Activated naive CD4-positive, alpha-beta T cell treated with anti-CD3 and anti-CD28 coated beads, Interleukin-2, amount 50 U/mL, for 16 hours (primary cell): ENCODE results near the gene MAL.
A peak's percentile ranks its signal among the peaks of the same experiment; 100 is the strongest.
"Not testable (repeated sequence)": the region's sequence is repeated elsewhere in the genome, so short reads cannot be mapped to it uniquely, and the experiment has no call there.

Source experiments
- DNase-seq: peaks from one replicate; pipeline ENCODE4 v3.0.0-alpha.2; 2020

MAL gene

GRCh38 chr2:95063086-95063958 lies 37.8 kb downstream of the MAL start:
- DNase-seq, result peak; percentile 0

DNA sequence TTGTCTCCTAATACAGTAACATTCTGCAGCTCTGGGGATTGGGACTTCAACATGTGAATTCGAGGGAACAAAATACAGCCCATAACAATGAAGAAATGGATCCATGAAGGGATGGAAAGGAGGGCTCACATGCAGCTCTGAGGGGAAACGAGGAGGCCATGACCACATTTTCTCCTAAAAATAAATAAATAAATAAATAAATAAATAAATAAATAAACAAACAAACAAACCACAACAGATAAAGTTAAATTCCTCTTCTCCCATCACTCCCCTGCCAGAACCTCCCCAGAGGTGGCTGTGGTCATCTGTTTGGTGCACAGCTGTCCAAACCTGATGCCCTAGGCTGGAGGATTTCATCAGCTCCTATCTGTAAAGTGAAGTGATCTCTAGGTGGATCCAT lies 42.7 kb downstream of the MAL start:
- no peak for DNase-seq

GRCh38 chr2:95069465-95069864 lies 44.0 kb downstream of the MAL start:
- no peak for DNase-seq

DNA sequence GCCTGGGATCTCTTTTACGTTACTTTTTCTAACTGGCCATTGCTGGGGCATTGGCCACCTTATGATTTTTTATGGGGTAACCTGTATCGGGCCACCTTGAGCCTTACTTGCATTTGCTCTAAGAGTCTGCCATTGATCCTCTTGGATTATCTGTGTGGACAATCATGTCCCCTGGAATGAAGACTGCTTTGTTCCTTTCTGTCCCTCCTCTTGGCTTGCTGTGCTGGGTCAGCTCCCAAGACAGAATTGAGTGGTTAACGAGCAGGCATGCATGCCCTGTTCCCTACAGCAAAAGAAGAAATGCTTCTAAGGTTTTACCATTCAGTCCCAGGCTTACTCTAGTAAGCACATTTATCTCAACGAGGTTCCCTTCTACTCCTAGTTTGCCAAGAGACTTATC lies 46.3 kb downstream of the MAL start:
- DNase-seq, result no peak

GRCh38 chr2:95072424-95072823 lies 46.9 kb downstream of the MAL start:
- DNase-seq, result no peak

DNA sequence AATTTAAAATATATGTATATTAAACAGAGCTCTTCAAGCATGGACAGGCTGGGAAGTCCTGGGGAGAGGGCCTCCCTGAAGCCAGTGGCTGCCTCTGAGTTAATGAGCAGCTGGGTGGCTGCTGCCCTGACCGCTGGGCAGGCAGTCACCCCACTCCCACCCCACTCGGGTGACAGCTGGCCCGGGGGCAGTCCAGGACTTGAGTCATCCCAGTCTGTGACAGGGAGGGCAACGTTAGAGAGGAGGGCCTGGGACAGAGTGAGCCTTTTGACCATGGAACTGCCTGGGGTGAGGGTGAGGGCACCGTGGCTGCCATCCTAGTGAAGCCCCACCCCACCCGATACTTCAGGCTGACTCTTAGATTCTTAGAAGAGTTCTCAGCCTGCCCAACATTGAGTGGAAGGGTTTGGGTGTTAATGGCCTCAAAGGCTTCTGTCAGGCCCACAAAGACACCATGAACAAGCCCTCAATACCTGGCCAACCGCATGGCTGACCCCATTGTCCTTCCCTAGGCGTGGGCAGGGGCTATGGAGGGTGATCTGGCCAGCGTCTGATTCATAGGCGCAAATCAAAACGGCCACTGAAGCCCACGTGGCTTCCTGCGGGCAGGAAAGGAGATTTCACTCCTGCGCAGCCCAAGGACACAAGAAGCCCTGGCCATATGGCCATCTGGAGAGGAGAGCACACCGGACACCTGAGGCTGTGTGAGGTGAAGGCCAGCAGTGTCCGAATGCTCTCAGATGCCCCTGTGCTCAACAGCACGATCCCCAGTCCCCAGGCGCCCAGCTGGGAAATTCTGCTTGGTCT lies 48.6 kb downstream of the MAL start:
- no peak for DNase-seq

- DNase-seq, result peak; percentile 61
These were observed 49.3 kb downstream of the MAL start for GRCh38 chr2:95074663-95075439.

GRCh38 chr2:95075440-95076132 lies 50.1 kb downstream of the MAL start:
- no peak for DNase-seq

DNA sequence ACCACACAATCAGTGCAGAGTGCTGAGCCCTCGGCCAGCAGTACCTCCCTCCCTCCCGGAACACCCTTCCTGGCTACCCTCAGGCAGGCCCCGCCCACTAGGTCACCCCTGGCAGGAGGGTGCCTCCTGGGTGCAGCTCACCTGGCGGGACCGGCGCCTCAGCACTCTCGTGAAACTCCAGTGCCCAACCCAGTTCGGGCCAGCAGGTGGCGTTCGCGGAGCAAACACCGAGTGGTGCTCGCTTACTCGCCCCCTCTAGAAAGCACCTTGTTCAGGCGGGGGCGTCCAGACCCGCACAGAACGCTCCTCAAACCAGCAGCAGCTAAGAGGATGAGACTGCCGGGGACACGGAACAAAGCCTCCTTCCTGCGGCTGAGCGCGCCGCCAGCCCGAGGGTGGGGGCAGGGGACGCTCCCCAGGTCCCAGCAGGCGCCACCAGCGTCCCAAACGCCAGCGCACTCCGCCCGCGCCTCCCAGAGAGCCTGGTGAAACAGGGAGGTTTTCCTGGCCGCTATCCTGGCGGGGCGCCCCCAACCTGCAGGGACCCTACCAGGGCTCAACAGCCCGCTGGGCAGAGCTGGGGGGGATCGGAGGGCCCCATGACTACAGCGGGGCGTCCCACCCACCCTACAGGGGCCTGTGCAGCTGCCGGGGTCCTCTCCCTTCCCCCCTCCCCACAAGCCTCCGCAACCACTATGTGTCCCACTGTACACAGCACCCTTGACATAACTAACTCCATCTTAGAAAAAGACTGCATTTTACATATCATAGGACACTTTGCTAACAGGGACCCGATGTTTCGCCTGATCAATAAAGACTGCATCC lies 51.4 kb downstream of the MAL start:
- DNase-seq, result peak; percentile 94

- no peak for DNase-seq
These were observed 52.0 kb downstream of the MAL start for GRCh38 chr2:95077530-95077825.

GRCh38 chr2:95077861-95078603 lies 52.5 kb downstream of the MAL start:
- DNase-seq, result no peak

GRCh38 chr2:95079199-95079683 lies 53.7 kb downstream of the MAL start:
- no peak for DNase-seq

GRCh38 chr2:95082477-95082876 lies 57.0 kb downstream of the MAL start:
- no peak for DNase-seq

DNA sequence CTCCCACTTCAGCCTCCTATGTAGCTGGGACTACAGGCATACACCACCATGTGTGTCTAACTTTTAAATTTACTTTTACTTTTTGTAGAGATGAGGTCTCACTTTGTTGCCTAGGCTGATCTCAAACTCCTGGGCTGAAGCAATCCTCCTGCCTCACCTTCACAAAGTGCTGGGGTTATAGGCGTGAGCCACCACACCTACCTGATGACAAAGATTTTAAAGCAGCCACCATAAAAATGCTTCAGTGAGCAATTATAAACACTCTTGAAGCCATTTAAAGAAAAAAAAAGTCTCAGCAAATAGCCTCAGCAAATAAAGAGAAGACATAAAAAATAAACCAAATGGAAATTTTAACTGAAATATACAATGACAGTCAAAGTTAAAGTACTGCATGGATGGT lies 60.5 kb downstream of the MAL start:
- no peak for DNase-seq

DNA sequence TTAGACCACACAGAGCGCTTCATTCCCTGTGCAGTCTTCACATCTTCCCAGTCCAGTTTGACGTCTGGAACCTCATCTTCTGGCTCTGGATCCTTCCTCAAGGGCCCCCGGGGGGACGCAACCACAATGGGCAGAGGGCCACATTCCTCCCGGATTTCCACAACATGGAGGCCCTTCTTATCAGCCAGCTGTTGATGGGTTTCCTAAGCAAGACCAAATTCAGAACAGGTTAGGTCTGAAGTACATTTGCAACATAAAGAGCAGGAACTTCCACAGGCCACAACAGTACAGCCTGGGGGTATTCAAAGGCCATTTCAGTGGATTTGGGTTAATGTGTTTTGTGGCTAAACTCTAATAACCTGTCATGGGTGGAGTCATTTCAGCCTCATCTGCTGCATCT lies 61.9 kb downstream of the MAL start:
- DNase-seq, result no peak

- no peak for DNase-seq
These were observed 66.5 kb downstream of the MAL start for GRCh38 chr2:95091885-95092555.

DNA sequence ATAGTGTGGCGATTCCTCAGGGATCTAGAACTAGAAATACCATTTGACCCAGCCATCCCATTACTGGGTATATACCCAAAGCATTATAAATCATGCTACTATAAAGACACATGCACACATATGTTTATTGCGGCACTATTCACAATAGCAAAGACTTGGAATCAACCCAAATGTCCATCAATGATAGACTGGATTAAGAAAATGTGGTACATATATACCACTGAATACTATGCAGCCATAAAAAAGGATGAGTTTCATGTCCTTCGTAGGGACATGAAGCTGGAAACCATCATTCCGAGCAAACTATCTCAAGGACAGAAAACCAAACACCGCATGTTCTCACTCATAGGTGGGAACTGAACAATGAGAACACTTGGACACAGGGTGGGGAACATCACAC lies 72.8 kb downstream of the MAL start:
- not testable (repeated sequence) for DNase-seq

GRCh38 chr2:95099910-95100309 lies 74.4 kb downstream of the MAL start:
- DNase-seq, result no peak
